Testis (tissue), 2 donors: Measurements from ENCODE around the gene MOB4.

Source experiments
- POLR2A ChIP-seq: fragments of 450-650 bp; IDR thresholded peaks from one replicate; pipeline ENCODE4 v1.6.1; 2017; ENCODE audit warnings: antibody characterized with exemption, mild to moderate bottlenecking, moderate library complexity
- TF ChIP-seq, protein P1 (sequence below), 3 experiments: fragments of 450-650 bp in 2 of 3; fragments of 200-600 bp in 1 of 3; sonication (generic) in 1 of 3; IDR thresholded peaks; one replicate each; pipeline ENCODE4 v1.5.1; 2016 to 2019; ENCODE audit warnings: antibody characterized with exemption in 3 of 3, mild to moderate bottlenecking in 2 of 3, moderate library complexity in 1 of 3

DNA sequence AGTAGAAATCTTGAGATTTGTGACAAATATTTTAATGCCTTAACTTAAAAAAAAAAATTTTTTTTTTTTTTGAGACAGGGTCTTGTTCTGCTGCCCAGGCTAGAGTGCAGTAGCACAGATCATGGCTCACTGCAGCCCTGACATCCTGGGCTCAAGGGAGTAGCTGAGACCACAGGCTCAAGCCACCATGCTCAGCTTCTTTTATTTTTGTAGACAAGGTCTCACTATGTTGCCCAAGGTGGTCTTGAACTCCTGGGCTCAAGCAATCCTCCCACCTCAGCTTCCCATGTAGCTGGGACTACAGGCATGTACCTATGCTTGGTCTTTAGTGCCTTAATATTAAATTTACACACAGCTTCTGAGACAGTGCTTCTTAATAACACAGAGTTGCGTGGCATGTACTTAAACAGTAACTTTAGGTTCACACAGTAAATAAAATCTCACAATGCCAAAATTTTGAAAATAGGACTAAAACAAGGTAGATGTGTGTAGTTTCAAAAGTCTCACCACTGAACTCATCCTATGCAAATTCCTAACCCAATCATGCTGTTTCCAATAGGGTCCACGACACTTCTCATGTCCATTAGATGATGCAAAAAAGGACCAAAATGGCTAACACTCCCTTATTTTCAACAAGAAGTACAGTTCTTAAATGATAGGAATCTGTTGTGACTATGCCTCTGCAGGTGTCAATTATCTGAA lies 20.3 kb upstream of the MOB4 start:
- TF ChIP-seq, protein P1, sequence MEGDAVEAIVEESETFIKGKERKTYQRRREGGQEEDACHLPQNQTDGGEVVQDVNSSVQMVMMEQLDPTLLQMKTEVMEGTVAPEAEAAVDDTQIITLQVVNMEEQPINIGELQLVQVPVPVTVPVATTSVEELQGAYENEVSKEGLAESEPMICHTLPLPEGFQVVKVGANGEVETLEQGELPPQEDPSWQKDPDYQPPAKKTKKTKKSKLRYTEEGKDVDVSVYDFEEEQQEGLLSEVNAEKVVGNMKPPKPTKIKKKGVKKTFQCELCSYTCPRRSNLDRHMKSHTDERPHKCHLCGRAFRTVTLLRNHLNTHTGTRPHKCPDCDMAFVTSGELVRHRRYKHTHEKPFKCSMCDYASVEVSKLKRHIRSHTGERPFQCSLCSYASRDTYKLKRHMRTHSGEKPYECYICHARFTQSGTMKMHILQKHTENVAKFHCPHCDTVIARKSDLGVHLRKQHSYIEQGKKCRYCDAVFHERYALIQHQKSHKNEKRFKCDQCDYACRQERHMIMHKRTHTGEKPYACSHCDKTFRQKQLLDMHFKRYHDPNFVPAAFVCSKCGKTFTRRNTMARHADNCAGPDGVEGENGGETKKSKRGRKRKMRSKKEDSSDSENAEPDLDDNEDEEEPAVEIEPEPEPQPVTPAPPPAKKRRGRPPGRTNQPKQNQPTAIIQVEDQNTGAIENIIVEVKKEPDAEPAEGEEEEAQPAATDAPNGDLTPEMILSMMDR (IDR thresholded peaks at IDR 0.05), result no peak
- no peak for TF ChIP-seq POLR2A
